Pulmonary artery endothelial cell (primary cell): Measurements from ENCODE around the gene PAX9. TPM values are rescaled to one million over a fixed set of nuclear protein-coding genes. Genes with fewer than 3 reads are reported as not detected.
"Not testable (repeated sequence)": the region's sequence is repeated elsewhere in the genome, so short reads cannot be mapped to it uniquely, and the experiment has no call there.

ENCODE experiments used
- DNase-seq: peaks from one replicate; pipeline ENCODE4 v3.0.0-alpha.2; 2011; ENCODE audit warnings: low read depth, low spot score
- total RNA-seq: library from RNA; depleted of rRNA; stranded (reverse); fragments of >200 nt; gene quantifications from 2 replicates; pipeline ENCODE4 v1.2.3, GENCODE V29; 2014

Gene PAX9
- total RNA-seq, 1 donor from 2014 or later: not detected

- DNase-seq: no peak
These were observed 10.4 kb downstream of the PAX9 start for GRCh38 chr14:36672095-36672494.

GRCh38 chr14:36674659-36675058 is 13.0 kb downstream of the PAX9 start:
- DNase-seq: no peak

- no peak for DNase-seq
These were observed 13.9 kb downstream of the PAX9 start for GRCh38 chr14:36675581-36675980.

GRCh38 chr14:36676236-36676635 is 14.6 kb downstream of the PAX9 start:
- no peak for DNase-seq

GRCh38 chr14:36682338-36682737 is 20.7 kb downstream of the PAX9 start:
- DNase-seq: no peak

GRCh38 chr14:36683083-36683724 is 21.5 kb downstream of the PAX9 start:
- DNase-seq: no peak

- DNase-seq: no peak
These were observed 23.3 kb downstream of the PAX9 start for GRCh38 chr14:36684946-36685345.

GRCh38 chr14:36690311-36691040 is 28.8 kb downstream of the PAX9 start:
- DNase-seq: no peak

- not testable (repeated sequence) for DNase-seq
These were observed 37.8 kb downstream of the PAX9 start for GRCh38 chr14:36699420-36699819.

GRCh38 chr14:36700651-36701050 is 39.0 kb downstream of the PAX9 start:
- DNase-seq: no peak

- no peak for DNase-seq
These were observed 39.5 kb downstream of the PAX9 start for GRCh38 chr14:36701132-36701531.

GRCh38 chr14:36702474-36702873 is 40.8 kb downstream of the PAX9 start:
- DNase-seq: no peak

- DNase-seq: no peak
These were observed 45.9 kb downstream of the PAX9 start for GRCh38 chr14:36707570-36707969.

GRCh38 chr14:36713960-36714703 is 52.5 kb downstream of the PAX9 start:
- DNase-seq: no peak

GRCh38 chr14:36716614-36717184 is 55.0 kb downstream of the PAX9 start:
- DNase-seq: no peak

GRCh38 chr14:36717363-36717762 is 55.7 kb downstream of the PAX9 start:
- DNase-seq: no peak

- no peak for DNase-seq
These were observed 56.6 kb downstream of the PAX9 start for GRCh38 chr14:36718216-36718615.

- DNase-seq: no peak
These were observed 58.2 kb downstream of the PAX9 start for GRCh38 chr14:36719823-36720222.

- DNase-seq: no peak
These were observed 59.0 kb downstream of the PAX9 start for GRCh38 chr14:36720657-36721056.

- DNase-seq: no peak
These were observed 60.2 kb downstream of the PAX9 start for GRCh38 chr14:36721877-36722276.

GRCh38 chr14:36723530-36723929 is 61.9 kb downstream of the PAX9 start:
- DNase-seq: no peak

- DNase-seq: no peak
These were observed 62.5 kb downstream of the PAX9 start for GRCh38 chr14:36724162-36724561.
